NCI-H146 (cell line): Measurements from ENCODE around the gene ULK3.

ENCODE experiments used
- DNase-seq: peaks from one replicate; lab custom pipeline; 2025; lab: John Stamatoyannopoulos, UW

Gene ULK3

DNA sequence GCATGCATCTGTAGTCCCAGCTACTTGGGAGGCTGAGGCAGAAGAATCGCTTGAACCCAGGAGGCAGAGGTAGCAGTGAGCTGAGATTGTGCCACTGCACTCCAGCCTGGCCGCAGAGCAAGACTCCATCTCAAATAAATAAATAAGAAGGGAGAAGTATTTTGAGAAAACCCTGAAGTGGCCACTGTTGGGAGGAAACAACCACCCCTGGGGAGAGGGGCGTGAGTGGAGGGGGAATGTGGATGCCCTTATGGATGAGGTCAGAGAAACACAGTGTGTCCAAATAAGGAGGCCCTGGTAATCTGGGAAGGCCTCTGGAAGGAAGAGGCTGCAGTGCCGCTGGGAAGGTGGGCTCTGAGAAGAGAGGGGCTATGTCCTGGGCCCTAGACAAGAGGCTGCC is 20.7 kb downstream of the ULK3 start:
- no peak for DNase-seq

DNA sequence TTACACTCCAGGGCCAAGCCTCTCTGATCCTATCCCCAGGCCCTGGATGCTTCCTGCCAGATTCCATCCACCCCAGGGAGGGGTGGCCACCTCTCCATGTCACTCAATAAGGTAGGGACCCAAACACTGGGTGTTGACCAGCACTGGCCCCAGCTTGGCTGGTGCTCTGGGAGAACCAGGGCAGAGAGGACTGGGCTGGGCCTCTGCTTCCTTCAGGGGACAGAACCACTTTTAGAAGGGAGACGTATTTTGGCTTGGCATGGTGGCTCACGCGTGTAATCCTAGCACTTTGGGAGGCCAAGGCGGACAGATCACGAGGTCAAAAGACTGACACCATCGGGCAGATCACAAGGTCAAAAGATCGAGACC is 21.2 kb downstream of the ULK3 start:
- no peak for DNase-seq

DNA sequence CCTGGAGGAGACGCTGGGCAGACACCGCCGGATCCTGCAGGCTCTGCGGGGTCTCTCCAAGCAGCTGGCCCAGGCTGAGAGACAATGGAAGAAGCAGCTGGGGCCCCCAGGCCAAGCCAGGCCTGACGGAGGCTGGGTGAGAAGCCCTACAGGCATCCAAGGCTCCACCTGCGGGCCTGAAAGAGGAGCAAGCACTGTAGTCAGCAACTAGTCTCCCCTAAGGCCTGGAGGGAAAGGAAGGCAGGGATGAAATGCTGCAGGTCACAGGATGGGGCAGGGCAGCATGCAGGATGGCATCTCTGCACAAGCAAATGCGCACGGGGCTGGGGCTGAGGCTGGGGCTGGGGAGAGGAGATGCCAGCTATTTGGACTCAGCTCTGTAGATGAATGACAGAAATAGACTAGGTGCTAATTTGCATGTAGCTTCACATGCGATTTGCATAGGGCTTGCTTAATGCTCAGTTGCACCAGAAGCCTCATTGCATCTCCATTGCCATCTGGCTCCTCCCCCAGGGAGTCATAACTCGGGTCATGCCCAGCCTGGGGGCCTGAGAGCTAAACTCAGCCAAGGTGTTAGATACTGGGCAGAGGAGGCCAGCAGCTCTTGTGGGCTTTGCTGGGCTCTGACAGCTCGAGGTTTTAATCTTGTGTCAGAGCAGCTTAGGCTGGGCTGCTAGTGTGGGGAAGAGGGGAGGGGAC is 21.7 kb downstream of the ULK3 start:
- DNase-seq: peak; percentile 86

DNA sequence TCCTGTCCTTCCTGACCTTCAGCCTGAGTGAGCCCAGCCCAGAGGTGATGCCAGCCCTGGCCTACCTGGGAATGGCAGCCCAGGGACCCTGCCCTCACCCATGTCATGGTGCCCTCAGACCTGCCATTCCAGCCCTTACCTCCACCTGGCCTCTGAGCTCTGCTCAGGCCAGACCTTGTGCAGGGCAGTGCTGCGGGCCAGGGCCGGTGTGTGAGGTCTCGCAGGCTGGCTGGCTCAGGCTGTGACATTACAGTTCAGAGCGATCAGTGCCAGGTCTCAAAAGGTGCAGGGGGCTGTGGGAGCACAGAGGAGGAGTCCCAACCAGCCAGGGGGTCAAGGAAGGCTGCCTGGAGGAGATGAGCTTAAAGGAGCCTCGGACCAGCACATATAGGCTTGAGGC is 22.9 kb downstream of the ULK3 start:
- DNase-seq: no peak

DNA sequence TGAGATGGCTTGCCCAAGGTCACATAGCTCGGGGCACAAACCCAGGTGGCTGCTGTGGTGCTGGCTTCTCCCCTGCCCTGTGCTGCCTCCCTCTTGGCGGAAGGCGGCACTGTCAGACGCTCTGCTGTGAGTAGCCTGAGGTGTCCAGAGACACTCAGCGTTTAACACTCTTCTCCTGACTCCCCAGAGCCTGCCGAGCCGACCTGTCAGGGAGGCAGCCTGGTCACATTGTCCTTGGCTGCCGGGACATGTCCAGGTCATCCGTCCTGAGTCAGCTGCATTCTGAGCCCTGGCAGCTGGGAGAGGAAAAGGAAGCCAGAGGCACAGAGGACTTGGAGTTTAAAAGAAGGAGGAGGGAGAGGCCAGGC is 25.6 kb downstream of the ULK3 start:
- DNase-seq: peak; percentile 56

DNA sequence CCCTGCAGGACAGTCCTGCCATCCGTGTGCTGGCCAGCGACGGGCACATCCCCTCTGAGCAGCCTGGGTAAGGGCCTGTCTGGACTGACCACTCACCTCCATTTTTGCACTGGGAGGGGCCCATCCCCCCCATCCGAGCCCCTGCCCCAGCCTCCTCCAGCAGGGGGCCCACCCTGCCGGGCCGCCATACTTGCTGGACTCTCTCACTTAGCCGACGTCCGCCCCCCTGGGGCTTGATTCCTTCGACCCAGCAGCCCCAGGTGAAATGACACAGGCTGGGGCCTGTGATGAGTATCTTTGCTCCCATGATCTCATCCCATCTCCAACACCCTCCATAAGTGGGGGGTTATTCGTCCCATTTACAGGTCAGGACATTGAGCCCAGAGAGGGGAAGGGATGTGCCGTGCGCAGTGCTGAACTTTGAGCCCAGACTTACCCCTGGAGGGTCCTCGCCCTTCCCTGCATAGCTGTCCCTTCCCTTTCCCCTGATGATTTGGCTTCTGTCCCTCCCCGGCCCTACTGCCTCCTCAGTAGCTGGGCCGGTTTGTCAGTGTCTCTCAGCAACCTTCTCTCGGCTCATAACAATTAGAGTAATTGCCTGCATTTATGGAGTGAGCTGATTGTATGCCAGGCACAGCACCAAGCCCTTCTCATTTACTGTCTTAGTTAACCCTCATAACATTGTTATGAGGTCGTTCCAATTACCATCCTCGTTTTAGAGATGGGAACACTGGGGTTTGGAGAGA is 26.2 kb downstream of the ULK3 start:
- peak; percentile 56 for DNase-seq

DNA sequence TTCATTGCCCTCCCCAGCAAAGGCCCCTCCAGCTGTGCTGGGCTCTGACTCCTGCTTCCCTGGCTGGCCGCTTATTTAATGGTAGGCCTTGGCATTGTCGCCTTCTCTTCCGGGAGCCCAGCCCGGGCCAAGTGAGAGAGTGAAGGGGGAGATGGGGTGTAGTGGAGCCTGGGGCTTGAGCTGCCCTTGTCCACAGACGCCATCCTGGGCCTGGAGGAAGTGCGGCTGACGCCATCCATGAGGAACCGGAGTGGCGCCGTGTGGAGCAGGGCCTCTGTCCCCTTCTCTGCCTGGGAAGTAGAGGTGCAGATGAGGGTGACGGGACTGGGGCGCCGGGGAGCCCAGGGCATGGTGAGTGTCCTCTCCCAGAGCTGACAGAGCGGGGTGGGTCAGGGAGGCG is 27.0 kb downstream of the ULK3 start:
- no peak for DNase-seq

DNA sequence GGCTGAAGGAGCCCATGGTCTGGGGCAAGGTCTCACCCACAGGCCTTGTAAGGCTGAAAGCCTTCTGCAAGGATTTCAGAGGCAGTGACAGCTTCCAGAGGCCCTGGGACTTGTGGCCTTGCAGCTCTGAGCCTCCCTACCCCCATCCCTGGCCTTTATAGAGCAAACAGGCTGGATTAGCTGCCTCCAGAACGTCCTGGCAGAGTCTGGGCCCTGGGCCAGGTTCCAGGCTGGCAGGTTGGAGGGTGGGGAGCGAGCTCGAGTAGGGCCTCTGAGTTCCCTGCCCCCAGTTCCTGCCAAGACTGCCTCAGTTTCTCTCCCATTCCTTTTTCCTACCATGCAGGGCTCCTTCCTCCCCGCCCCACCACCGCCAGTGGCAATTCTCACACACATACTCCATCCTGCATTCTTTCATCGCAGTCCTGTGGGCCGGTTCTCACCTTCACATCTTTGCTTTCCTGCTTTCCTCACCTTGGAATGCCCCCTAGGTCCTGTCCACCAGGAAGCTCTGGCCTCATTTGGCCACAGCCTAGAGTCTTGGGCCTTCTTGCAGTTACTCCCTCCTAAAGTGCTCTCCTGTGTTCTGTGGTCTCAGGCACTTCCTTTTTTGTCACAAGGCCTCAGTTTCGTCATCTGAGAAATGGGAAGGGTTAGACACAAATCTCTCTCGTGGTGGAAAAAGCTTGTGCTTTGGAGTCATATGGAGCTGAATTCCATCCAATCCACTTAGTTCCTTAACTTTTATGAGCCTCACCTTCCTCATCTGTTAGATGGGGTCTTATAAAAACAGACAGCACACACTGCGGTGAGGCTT is 27.6 kb downstream of the ULK3 start:
- DNase-seq: no peak

DNA sequence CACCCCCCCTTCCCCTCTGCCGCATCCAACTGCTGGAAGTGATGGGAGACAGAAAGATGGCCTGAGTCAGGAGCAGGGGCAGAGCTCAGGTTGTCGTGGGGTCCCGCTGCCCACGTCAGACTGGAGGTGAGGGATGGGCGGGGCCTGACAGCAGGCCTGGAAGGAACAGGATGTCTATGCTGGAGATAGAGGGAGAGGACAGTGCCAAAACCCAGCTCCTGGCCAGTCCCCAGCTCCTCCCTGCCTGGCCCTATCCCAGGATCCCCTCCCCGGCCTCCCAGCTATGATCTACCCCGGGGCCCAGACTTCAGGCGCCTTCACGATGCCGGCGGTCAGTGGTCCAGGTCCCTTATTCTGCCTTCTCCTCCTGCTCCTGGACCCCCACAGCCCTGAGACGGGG is 30.4 kb downstream of the ULK3 start, which contains the start of gene LMAN1L:
LMAN1L (plus strand) TSS at position 303 of the 400 bp plus-strand sequence; CDS start at position 323, 20 bp downstream.
- DNase-seq: no peak

DNA sequence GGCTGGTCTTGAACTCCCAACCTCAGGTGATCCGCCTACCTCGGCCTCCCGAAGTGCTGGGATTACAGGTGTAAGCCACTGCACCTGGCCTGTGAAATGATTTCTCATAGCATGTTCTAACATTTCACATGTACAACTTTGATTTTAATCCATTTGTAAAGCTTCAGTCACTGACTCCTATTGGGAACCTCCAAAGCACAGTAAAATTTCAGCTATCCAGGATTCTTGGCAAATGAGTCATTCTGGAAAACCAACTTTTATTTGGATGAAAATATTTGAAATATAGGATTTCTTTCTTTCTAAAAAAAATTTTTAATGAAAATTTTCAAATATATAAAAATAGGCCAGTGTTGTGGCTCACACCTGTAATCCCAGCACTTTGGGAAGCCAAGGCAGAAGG is 33.0 kb downstream of the ULK3 start:
- no peak for DNase-seq

DNA sequence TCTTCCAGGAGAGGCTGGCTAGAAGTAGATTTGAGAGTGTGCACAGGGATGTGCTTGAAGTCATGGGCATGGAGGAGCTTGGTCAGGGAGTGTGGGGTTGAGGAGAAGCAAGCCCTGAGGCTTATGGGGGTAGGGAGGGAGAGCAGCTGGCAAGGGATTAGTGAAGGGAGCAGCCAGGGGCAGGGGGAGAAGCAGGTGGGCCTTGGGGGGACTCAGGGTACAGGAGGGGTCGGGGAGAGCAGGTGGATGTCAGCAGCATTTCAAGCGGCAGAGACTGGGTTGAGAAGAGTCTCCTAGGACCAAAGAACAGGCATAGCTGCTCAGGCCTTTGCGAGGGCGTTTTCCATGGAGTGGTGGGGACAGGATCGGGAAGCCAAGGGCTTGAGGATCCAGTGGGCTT is 33.7 kb downstream of the ULK3 start:
- DNase-seq: no peak

DNA sequence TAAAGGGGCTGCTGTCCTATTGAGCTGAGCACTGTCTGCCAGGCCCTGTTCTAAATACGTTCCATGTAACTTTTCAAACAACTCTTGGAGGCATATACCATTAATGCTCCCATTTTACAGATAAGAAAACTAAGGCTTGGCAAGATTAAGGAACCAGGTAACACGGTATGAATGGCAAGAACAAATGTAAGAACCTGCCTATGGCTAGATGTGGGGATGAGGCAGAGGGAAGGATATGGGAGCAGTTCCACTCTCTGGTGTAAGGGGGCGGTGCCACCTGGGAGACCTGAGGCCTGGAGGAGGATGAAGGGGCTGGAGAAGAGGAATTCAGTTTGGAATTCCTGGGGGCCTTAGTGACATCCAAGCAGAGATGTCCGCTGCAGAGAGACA is 34.1 kb downstream of the ULK3 start:
- DNase-seq: no peak

DNA sequence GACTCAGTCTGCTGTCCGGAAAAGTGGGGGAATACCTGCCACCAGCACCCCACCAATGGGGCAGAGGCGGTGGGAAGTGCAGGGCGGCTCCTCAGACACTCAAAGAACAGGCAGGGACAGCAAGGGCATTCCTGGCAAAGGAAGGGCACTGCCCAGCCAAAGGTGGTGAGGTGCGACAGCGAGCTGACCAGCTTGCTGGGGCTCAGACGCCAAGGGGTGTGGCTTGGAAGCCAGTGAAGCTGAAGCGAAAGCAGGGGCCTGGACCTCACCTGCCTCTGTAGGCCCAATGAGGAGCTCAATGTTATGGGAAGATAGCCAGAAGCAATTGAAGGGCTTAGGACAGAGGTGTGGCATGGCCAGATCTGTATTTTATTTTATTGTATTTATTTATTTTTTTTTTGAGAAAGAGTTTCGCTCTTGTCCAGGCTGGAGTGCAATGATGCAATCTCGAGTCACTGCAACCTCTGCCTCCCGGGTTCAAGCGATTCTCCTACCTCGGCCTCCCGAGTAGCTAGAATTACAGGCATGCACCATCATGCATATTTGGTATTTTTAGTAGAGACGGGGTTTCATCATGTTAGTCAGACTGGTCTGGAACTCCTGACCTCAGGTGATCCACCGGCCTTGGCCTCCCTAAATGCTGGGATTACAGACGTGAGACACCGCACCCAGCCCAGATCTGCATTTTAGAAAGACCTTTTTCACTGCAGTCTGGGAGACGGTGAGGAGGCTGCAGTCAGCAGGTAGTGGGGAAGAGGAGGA is 34.7 kb downstream of the ULK3 start:
- no peak for DNase-seq

DNA sequence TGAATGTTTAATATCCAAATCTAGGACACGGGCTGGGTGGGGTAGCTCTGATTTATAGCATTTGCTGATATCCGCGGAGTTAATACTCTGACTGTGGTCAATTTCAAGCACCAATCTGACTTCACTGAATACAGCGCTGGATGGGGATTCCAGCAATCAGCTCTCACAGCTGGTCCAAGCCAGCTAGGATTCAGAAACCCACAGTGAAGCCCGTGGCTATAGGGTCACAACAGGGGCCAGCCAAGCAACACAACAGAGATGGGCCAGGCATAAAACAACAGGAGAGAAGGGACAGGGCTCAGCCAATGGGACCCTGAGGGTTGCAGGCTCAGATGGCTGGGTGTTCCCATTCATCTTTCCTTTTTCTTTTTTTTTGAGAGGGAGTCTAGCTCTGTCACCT is 35.7 kb downstream of the ULK3 start:
- DNase-seq: no peak

DNA sequence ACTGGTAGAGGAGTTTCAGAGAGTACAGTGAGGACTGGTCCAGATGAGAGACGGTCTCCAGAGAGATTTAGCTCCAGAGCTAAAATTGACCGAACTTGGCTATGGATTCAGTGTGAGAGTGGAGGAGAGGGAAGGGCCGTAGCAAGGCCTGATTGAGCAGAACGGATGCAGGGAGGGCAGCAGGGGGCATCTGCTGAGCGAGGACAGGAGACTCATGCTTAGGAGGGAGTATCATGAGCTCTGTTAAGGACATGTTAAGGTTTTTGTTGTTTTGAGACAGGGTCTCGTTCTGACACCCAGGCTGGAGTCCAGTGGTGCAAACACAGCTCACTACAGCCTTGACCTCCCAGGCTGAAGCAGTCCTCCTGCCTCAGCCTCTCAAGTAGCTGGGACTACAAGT is 38.0 kb downstream of the ULK3 start:
- no peak for DNase-seq

DNA sequence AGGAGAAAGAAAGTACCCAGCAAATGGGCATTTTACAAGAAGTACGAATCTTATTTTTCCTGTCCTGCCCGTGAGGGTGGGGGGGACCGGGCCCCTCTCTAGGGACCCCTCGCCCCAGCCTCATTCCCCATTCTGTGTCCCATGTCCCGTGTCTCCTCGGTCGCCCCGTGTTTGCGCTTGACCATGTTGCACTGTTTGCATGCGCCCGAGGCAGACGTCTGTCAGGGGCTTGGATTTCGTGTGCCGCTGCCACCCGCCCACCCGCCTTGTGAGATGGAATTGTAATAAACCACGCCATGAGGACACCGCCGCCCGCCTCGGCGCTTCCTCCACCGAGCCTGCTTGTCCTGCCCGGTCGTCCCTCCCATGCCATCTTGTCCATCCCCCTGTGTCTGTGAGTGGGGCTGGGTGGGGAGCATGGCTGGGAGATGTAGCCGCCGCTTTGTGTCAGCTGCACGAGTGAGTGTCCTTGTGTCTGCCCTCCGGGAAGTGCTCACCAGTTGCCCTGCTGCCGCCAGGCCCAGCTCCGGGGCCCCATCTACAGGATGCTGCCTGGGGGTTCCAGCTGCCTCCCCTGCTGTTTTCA is 40.0 kb downstream of the ULK3 start:
- DNase-seq: no peak

DNA sequence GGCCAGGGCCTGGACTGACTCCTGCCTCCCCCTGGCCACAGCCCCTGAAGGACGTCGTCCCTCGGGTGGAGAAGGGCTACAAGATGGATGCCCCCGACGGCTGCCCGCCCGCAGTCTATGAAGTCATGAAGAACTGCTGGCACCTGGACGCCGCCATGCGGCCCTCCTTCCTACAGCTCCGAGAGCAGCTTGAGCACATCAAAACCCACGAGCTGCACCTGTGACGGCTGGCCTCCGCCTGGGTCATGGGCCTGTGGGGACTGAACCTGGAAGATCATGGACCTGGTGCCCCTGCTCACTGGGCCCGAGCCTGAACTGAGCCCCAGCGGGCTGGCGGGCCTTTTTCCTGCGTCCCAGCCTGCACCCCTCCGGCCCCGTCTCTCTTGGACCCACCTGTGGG is 40.7 kb downstream of the ULK3 start:
- no peak for DNase-seq

DNA sequence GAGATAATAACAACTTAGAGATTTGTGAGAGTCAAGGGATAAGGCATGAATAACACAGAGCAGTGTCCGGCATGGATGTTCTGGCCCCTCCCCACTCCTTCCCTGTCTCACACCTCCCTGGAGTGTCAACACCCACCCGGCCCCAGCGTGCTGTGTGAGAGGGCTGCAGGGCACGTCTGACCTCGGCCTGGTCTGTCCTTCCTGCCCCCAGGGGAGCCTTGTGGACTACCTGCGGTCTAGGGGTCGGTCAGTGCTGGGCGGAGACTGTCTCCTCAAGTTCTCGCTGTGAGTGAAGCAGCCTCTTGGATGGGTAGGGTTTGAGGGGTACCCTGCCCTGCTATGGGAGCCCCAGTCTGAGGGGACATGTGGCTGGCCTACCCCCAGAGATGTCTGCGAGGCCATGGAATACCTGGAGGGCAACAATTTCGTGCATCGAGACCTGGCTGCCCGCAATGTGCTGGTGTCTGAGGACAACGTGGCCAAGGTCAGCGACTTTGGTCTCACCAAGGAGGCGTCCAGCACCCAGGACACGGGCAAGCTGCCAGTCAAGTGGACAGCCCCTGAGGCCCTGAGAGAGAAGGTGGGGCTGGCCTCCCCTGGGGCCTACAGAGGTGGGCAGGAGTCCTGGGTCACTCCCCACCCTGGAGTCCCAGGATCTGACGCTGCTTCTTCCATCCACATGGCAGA is 41.5 kb downstream of the ULK3 start:
- no peak for DNase-seq

DNA sequence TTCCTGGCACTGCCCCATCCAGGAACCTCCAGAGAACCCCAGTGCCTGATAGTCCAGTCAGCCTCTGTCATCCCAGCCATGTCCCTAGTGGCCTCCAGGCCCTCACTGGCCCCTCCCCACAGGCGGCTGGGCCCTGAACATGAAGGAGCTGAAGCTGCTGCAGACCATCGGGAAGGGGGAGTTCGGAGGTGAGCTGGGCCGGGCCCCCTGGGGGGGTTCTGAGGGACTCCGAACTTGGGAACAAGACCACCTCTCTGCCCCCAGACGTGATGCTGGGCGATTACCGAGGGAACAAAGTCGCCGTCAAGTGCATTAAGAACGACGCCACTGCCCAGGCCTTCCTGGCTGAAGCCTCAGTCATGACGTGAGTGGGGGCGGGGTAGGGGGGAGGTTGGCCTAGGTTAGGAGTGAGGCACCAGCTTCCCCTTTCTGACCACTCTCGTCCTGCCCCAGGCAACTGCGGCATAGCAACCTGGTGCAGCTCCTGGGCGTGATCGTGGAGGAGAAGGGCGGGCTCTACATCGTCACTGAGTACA is 42.3 kb downstream of the ULK3 start:
- DNase-seq: no peak

DNA sequence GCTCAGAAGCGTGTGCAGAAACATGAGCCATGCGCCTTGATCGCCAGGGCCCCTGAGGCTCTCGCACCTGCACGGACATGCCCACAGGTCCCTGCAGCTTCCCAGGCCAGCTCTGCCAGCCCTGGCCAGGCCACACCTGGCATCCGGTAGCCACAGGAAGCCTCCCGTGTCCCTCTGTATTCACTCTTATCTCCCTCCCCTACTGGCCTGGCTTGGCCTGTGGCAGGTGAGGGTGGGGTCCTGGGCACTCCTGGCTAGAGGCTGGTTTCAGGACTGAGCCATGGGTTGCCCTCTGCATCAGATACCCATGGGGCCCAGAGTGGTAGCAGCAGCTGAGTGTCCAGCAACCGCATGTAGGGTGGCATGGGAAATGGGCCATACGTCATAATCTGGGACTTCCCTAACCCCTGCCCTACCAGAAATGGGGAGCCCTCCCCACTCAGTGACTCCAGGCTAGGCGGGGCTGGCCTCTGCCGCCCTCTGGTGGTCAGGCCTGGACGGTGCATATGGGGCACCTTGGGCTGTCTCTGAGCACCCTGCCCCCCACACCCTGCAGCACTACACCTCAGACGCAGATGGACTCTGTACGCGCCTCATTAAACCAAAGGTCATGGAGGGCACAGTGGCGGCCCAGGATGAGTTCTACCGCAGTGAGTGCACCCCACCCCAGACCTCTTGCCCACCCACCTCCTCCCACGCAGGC is 42.9 kb downstream of the ULK3 start:
- peak; percentile 75 for DNase-seq
